GM21786 (cell line): ENCODE results near the gene GASK1B.

Experiments
- ATAC-seq: cut with Tn5 transposase; IDR thresholded peaks from one replicate; pipeline ENCODE4 v1.9.1; 2021; ENCODE audit not compliant: unreplicated experiment

The GASK1B gene

GRCh38 chr4:158186815-158187214 lies 14.0 kb upstream of the GASK1B start:
- ATAC-seq: no peak

- no peak for ATAC-seq
Measured at GRCh38 chr4:158182736-158183135, 9.9 kb upstream of the GASK1B start.

- ATAC-seq: no peak
Measured at GRCh38 chr4:158181906-158182305, 9.1 kb upstream of the GASK1B start.

DNA sequence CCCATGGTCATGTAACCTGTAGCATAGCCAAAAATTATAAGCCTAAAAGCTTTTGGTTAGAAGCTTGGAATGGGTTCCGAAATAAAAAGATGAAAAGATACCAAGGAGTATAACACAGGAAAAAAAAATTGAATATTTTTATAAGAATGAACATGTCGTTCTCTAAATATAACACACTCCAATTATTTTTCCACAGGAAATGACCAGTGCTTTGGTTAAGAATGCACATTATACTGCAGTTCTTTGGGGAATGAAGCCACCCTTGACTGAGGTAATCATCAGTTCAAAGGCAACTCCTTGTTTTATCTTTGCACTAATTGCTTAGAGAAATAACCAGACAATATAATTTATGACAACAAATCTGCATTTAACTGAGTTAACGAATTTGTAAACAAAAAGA lies 6.6 kb upstream of the GASK1B start:
- ATAC-seq: no peak

- ATAC-seq: no peak
Measured at GRCh38 chr4:158176776-158177175, 4.0 kb upstream of the GASK1B start.

- ATAC-seq: no peak
Measured at GRCh38 chr4:158176108-158176507, 3.3 kb upstream of the GASK1B start.

GRCh38 chr4:158170691-158171561 lies 1.9 kb downstream of the GASK1B start:
- peak; percentile 47 for ATAC-seq

GRCh38 chr4:158169931-158170690 lies 2.7 kb downstream of the GASK1B start:
- peak; percentile 5 for ATAC-seq

- no peak for ATAC-seq
Measured at GRCh38 chr4:158169506-158169905, 3.3 kb downstream of the GASK1B start.

- no peak for ATAC-seq
Measured at GRCh38 chr4:158168606-158169005, 4.2 kb downstream of the GASK1B start.

- no peak for ATAC-seq
Measured at GRCh38 chr4:158166701-158167100, 6.1 kb downstream of the GASK1B start.

GRCh38 chr4:158164768-158165213 lies 8.0 kb downstream of the GASK1B start:
- no peak for ATAC-seq

DNA sequence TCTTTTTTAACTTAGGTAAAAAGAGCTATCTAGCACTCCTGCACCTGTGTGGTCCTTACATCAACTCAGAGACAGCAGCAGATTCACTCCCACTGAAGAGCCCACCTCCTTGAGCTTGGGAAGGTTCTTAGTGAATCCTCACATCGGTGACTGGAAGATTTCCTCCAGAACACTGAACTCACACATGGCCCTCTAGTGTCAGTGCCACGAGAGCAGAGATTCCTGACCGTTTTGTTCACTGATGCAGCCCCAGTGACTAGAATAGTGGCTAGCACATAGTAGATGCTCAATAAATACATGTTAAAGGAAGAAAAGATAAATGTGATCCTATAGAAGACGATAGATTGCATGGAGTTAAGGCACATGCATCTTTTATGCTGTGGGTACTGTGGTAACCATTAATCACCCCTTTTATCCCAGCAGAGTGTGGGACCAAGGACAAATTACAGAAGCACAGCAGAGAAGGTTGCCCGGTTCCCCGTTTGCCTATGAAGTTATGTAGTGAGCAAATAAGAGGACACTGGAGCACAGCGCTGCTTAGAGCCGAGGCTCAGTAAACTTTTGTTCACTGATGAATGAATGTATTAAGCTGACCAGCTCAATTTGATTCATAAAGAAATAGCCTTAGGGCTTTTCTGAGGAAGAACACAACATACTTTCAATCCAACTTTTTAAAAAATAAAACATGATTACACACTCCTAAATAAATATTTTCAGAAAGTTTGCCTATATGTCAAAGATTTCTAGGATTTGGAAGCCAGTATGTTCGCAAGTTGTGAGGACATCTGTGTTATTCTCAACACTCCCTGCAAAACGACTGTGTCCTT lies 8.7 kb downstream of the GASK1B start:
- no peak for ATAC-seq

DNA sequence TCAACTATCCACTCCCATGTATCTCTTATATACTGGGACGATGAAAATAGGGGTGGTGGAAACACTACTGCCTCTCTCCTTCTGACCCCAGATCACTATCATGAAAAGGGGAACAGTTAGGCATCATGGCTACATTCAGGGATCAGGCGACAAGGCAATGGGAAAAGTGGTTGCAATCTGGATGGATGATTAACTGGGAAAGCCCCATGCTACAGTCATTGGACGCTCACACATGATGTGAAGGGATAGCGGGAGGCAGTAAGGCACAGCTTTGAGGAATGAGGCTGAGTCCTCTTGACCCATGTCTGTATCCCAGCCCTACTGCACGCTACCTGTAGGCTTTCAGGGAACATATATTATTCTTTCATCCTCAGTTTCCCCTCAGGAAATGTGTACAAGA lies 10.2 kb downstream of the GASK1B start:
- no peak for ATAC-seq

DNA sequence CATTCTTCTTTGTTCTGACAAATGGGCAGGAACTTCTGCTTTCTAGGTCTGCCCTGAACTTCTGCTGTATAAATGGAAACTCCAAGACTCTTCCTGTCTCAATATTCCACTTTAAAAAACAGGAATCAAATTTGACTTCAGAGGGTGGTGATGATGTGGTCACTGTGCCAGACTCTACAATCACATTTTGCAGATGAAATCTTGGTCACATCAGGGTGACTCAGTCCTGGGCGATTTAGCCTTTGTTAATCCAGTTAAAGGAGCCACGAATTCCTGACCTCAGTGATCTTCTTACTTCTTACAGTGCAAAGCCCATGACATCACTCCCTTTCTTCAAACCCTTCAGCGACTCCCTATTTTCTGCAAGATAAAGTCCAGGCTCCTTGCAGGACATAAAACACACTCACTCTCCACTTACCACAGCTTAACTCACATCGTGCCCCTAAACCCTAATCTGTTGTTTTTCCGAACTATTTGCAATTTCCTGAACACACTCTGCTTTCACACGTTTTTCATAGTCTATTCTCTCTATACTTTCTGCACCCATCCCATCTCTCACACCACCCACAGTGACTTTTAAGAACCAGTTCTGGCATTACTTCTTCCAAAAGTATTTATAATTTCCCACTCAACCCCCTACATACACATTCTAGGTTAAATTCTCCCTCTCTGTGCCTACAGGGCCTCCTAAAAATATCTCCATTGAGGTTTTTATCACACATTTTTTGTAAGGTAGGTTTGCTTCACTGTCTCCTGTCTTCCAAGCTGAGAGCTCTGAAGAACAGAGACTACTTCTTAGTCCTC lies 11.1 kb downstream of the GASK1B start:
- ATAC-seq: no peak

GRCh38 chr4:158159718-158160094 lies 13.1 kb downstream of the GASK1B start:
- ATAC-seq: no peak

DNA sequence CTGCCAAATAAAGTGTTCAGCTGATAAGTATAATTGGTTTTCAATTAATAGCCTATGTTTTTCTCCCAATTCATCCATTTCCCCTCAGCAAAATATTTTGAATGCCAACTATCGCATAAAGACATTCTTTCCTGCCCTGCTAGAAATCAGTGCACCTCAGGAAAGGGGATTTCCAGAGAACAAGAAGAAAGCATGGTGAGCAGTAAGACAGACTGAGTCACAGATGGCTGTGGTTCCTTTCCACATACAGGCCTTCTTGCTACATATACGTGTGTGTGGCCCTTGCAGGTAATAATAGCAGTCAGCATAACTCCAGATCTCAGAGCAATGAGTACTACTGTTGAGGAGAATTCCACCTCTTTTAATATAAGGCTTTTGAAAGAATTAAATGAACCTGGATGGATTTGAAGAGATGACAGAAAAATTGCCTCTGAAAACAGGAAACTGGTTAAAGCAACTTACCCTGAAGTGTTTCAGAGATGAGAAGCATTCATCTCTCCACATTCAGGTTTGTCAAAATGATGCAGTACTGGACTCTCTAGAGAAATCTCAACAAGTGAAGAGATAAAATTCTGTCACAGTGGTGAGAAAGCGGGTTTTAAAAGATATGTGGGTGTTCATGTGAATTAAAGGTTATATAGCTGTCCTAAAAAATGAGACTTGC lies 13.6 kb downstream of the GASK1B start:
- no peak for ATAC-seq

- ATAC-seq: no peak
Measured at GRCh38 chr4:158157412-158157811, 15.4 kb downstream of the GASK1B start.

- ATAC-seq: no peak
Measured at GRCh38 chr4:158155656-158156356, 17.0 kb downstream of the GASK1B start.
